PFSK-1 (cell line): ENCODE results near the gene NOTCH4.
A peak's percentile ranks its signal among the peaks of the same experiment; 100 is the strongest.

Experiments
- POLR2AphosphoS5 ChIP-seq: IDR thresholded peaks from 2 replicates; pipeline ENCODE4 v1.6.1; 2012; ENCODE audit warnings: low read depth, mild to moderate bottlenecking, control low read depth, low read length, moderate library complexity
- REST ChIP-seq, 2 experiments: IDR thresholded peaks; 2 replicates each; pipeline versions ENCODE4 v1.6.1 to v1.8.0; 2011 to 2012; ENCODE audit warnings: low read depth in 2 of 2, low read length in 2 of 2, control low read depth in 1 of 2, inconsistent platforms in 1 of 2, mild to moderate bottlenecking in 1 of 2, moderate library complexity in 1 of 2; ENCODE audit not compliant: insufficient read depth in 1 of 2
- TAF1 ChIP-seq: IDR thresholded peaks from 2 replicates; pipeline ENCODE4 v1.6.1; 2012; ENCODE audit warnings: low read length, control low read depth, borderline replicate concordance; ENCODE audit not compliant: insufficient read depth

- TF ChIP-seq REST (IDR thresholded peaks at IDR 0.05; ENCODE audit: insufficient read depth in 1 of 2, low read depth in 2 of 2, low read length in 2 of 2) (peak in 1 of 2 experiments; percentile 32; a peak in 1 of 4 replicates), POLR2AphosphoS5 (no peak; the same call in 1 of the 2 replicates), TAF1 (no peak)
Observed at GRCh38 chr6:32192608-32193039, 31.2 kb downstream of the NOTCH4 start, which contains the start of gene GPSM3.
